IMR-90 (cell line): ENCODE results near the gene CSH1.

Experiments used
- POLR2A ChIP-seq: IDR thresholded peaks from 2 replicates; pipeline ENCODE4 v1.6.1; 2012; ENCODE audit warnings: mild to moderate bottlenecking, low read depth, low read length
- TF ChIP-seq, protein P1 (sequence below): conservative IDR thresholded peaks from 2 replicates; pipeline ENCODE4 v1.5.1; 2012; ENCODE audit warnings: mild to moderate bottlenecking, low read depth, low read length, improper control_type of control experiment

- TF ChIP-seq, protein P1, sequence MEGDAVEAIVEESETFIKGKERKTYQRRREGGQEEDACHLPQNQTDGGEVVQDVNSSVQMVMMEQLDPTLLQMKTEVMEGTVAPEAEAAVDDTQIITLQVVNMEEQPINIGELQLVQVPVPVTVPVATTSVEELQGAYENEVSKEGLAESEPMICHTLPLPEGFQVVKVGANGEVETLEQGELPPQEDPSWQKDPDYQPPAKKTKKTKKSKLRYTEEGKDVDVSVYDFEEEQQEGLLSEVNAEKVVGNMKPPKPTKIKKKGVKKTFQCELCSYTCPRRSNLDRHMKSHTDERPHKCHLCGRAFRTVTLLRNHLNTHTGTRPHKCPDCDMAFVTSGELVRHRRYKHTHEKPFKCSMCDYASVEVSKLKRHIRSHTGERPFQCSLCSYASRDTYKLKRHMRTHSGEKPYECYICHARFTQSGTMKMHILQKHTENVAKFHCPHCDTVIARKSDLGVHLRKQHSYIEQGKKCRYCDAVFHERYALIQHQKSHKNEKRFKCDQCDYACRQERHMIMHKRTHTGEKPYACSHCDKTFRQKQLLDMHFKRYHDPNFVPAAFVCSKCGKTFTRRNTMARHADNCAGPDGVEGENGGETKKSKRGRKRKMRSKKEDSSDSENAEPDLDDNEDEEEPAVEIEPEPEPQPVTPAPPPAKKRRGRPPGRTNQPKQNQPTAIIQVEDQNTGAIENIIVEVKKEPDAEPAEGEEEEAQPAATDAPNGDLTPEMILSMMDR: no peak
- no peak for TF ChIP-seq POLR2A
Observed at GRCh38 chr17:63939884-63940283, 43.5 kb upstream of the CSH1 start.
